GM10266 (cell line): ENCODE measurements around the gene PCDHGB5.

Source experiments
- DNase-seq: peaks from one replicate; pipeline ENCODE4 v3.0.0; 2012; ENCODE audit errors: extremely low spot score
- CTCF ChIP-seq: IDR thresholded peaks from 2 replicates; pipeline ENCODE4 v1.5.1; 2012; ENCODE audit warnings: mild to moderate bottlenecking, low read depth; ENCODE audit not compliant: control insufficient read depth, insufficient read depth; ENCODE audit errors: missing control alignments

PCDHGB5 gene

GRCh38 chr5:141356950-141357349 lies 40.8 kb upstream of the PCDHGB5 start:
- TF ChIP-seq CTCF = no peak
- no peak for DNase-seq

GRCh38 chr5:141359790-141360426 lies 37.8 kb upstream of the PCDHGB5 start, which contains the start of gene PCDHGB2:
TSS of gene PCDHGB2 (plus strand) at chr5:141359994. CDS start at chr5:141360136, 142 bp downstream.
- peak; percentile 31 for TF ChIP-seq CTCF
- DNase-seq = peak; percentile 69

- no peak for DNase-seq
- no peak for TF ChIP-seq CTCF
These were observed 37.1 kb upstream of the PCDHGB5 start for GRCh38 chr5:141360685-141361084.

GRCh38 chr5:141362719-141363118 lies 35.0 kb upstream of the PCDHGB5 start:
- DNase-seq = no peak
- no peak for TF ChIP-seq CTCF

GRCh38 chr5:141363952-141364660 lies 33.6 kb upstream of the PCDHGB5 start, which contains the start of gene PCDHGA5:
TSS of gene PCDHGA5 (plus strand) at chr5:141364162. CDS start at chr5:141364331, 169 bp downstream.
- no peak for TF ChIP-seq CTCF

GRCh38 chr5:141366016-141366896 lies 31.5 kb upstream of the PCDHGB5 start:
- TF ChIP-seq CTCF = no peak
- no peak for DNase-seq

More at GRCh38 chr5:141363952-141364660, 33.6 kb upstream of the PCDHGB5 start, which contains the start of gene PCDHGA5:
- DNase-seq = no peak
